Measurements from ENCODE around the gene PCK2. TPM values are rescaled to one million over a fixed set of nuclear protein-coding genes. Genes with fewer than 3 reads are reported as not detected.

Gene PCK2
- total RNA-seq, 1 donor from 2014 or later: 126 TPM

DNA sequence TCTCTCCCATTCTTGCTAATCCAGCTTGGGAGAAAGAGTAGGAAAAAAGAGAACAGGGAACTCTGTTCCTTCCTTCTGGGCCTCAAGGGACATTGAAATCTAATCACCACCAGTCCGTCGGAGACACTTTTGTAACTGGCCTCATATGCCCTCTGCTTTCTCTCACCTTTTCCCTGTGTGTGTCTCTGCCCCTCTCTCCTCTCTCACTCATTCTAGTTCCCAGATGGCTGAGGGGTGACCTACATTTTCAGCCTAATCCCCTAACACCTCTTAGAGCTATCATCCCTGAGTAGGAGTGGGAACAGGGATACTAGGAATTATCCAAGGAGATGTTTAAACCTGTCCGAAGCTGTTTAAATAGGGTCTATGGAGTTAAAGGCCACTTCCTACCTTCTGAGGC is 8.9 kb upstream of the PCK2 start:
- no peak for DNase-seq (ENCODE audit: low spot score)
- H3K4me3 Mint-ChIP-seq (ENCODE audit: unreplicated experiment): no peak overlapping the region
- no peaks in the 10 kb centered on the region for H3K9me3 Mint-ChIP-seq (ENCODE audit: low read depth)
- H3K36me3 Mint-ChIP-seq (ENCODE audit: low read depth): no peaks in the 10 kb centered on the region
- no peak overlapping the region for H3K27ac Mint-ChIP-seq (ENCODE audit: unreplicated experiment)
- H3K27me3 Mint-ChIP-seq (ENCODE audit: low read depth): peaks cover 17% of the 10 kb centered on the region
- TF ChIP-seq, protein P1, sequence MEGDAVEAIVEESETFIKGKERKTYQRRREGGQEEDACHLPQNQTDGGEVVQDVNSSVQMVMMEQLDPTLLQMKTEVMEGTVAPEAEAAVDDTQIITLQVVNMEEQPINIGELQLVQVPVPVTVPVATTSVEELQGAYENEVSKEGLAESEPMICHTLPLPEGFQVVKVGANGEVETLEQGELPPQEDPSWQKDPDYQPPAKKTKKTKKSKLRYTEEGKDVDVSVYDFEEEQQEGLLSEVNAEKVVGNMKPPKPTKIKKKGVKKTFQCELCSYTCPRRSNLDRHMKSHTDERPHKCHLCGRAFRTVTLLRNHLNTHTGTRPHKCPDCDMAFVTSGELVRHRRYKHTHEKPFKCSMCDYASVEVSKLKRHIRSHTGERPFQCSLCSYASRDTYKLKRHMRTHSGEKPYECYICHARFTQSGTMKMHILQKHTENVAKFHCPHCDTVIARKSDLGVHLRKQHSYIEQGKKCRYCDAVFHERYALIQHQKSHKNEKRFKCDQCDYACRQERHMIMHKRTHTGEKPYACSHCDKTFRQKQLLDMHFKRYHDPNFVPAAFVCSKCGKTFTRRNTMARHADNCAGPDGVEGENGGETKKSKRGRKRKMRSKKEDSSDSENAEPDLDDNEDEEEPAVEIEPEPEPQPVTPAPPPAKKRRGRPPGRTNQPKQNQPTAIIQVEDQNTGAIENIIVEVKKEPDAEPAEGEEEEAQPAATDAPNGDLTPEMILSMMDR (IDR thresholded peaks at IDR 0.05): no peak
- H3K4me1 Mint-ChIP-seq (ENCODE audit: low read depth): peaks cover 8% of the 10 kb centered on the region

- H3K27ac Mint-ChIP-seq (ENCODE audit: unreplicated experiment): no peak overlapping the region
- peaks cover 16% of the 10 kb centered on the region for H3K27me3 Mint-ChIP-seq (ENCODE audit: low read depth)
- no peak overlapping the region for H3K4me3 Mint-ChIP-seq (ENCODE audit: unreplicated experiment)
- H3K9me3 Mint-ChIP-seq (ENCODE audit: low read depth): no peaks in the 10 kb centered on the region
- TF ChIP-seq, protein P1 (IDR thresholded peaks at IDR 0.05): no peak
- H3K36me3 Mint-ChIP-seq (ENCODE audit: low read depth): no peaks in the 10 kb centered on the region
- DNase-seq (ENCODE audit: low spot score): peak; percentile 26
- peaks cover 5% of the 10 kb centered on the region for H3K4me1 Mint-ChIP-seq (ENCODE audit: low read depth)
Measured at GRCh38 chr14:24086193-24086955, 7.7 kb upstream of the PCK2 start.

GRCh38 chr14:24087004-24087403 is 7.1 kb upstream of the PCK2 start:
- TF ChIP-seq, protein P1 (IDR thresholded peaks at IDR 0.05): no peak
- H3K4me3 Mint-ChIP-seq (ENCODE audit: unreplicated experiment): no peak overlapping the region
- no peak overlapping the region for H3K27ac Mint-ChIP-seq (ENCODE audit: unreplicated experiment)
- no peaks in the 10 kb centered on the region for H3K36me3 Mint-ChIP-seq (ENCODE audit: low read depth)
- no peaks in the 10 kb centered on the region for H3K9me3 Mint-ChIP-seq (ENCODE audit: low read depth)
- H3K4me1 Mint-ChIP-seq (ENCODE audit: low read depth): peaks cover 2% of the 10 kb centered on the region
- no peak for DNase-seq (ENCODE audit: low spot score)
- H3K27me3 Mint-ChIP-seq (ENCODE audit: low read depth): peaks cover 13% of the 10 kb centered on the region

DNA sequence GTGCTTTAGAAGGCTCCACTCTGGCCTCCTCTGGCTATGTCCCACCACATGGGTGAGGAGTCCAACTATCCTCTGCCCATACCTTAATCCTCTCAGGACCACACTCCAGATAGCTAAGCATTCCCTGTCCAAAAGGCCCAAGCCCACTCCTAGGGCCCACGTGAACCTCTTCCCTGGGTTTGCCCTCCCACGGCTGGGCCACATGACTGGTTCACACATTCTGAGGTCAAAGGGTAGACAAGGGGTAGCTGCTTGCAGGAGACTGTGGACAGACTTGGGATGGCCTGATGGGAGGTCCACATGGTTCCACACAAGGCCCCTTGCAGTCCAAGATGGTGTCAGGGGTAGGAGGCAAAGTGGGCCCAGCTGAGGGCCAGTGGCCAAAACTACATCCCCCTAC is 6.0 kb upstream of the PCK2 start:
- Mint-ChIP-seq H3K4me1 (ENCODE audit: low read depth) (peaks cover 10% of the 10 kb centered on the region), H3K4me3 (ENCODE audit: unreplicated experiment) (no peak overlapping the region), H3K27ac (ENCODE audit: unreplicated experiment) (no peak overlapping the region), H3K27me3 (ENCODE audit: low read depth) (peaks cover 6% of the 10 kb centered on the region), H3K36me3 (ENCODE audit: low read depth) (no peaks in the 10 kb centered on the region), H3K9me3 (ENCODE audit: low read depth) (no peaks in the 10 kb centered on the region)
- TF ChIP-seq, protein P1 (IDR thresholded peaks at IDR 0.05): no peak
- DNase-seq (ENCODE audit: low spot score): no peak

DNA sequence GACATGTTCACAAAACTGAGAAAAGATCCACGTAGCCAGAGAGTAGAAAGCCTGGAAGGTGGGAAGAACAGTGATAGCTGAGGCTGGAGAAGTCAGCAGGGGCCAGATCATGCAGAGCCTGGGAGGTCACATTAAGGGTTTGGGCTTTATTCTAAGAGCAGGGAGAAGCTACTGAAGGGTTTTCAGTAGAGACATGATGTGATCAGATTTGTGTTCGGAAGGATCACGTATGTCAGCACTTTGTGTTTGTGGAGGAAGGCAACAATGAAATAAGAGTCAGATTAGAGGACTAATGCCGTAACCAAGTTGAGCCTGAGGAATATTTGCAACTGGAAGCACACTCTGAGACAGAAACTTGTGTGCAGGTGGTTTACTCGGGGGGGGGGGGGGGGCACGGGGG is 4.2 kb upstream of the PCK2 start:
- Mint-ChIP-seq H3K27me3 (ENCODE audit: low read depth) (peaks cover 4% of the 10 kb centered on the region), H3K27ac (ENCODE audit: unreplicated experiment) (no peak overlapping the region), H3K4me1 (ENCODE audit: low read depth) (peaks cover 17% of the 10 kb centered on the region), H3K4me3 (ENCODE audit: unreplicated experiment) (no peak overlapping the region), H3K36me3 (ENCODE audit: low read depth) (no peaks in the 10 kb centered on the region), H3K9me3 (ENCODE audit: low read depth) (no peaks in the 10 kb centered on the region)
- TF ChIP-seq, protein P1 (IDR thresholded peaks at IDR 0.05): no peak
- DNase-seq (ENCODE audit: low spot score): no peak

Measured in chondrocyte (in vitro differentiated cells).